Transverse colon (tissue), 3 donors: ENCODE data around the gene PTPRB.

Experiments used
- EP300 ChIP-seq: sonication (generic); formaldehyde crosslinking; IDR thresholded peaks from one replicate; pipeline ENCODE4 v1.6.1; 2017; ENCODE audit warnings: antibody characterized with exemption, low read depth
- POLR2A ChIP-seq: fragments of 450-650 bp; IDR thresholded peaks from one replicate; pipeline ENCODE4 v1.6.1; 2016; ENCODE audit warnings: antibody characterized with exemption, mild to moderate bottlenecking, moderate library complexity
- TF ChIP-seq, protein P1 (sequence below), 5 experiments: fragments of 200-600 bp in 3 of 5; fragments of 450-650 bp in 2 of 5; sonication (generic) in 3 of 5; IDR thresholded peaks; 1 replicate in 2 of 5; 2 replicates in 3 of 5; pipeline ENCODE4 v1.5.1; 2016 to 2017; ENCODE audit warnings: antibody characterized with exemption in 5 of 5, inconsistent platforms in 3 of 5, mild to moderate bottlenecking in 2 of 5, moderate library complexity in 1 of 5

GRCh38 chr12:70640901-70641300, 3.7 kb upstream of the PTPRB start:
- TF ChIP-seq EP300 (no peak), POLR2A (no peak)
- TF ChIP-seq, protein P1, sequence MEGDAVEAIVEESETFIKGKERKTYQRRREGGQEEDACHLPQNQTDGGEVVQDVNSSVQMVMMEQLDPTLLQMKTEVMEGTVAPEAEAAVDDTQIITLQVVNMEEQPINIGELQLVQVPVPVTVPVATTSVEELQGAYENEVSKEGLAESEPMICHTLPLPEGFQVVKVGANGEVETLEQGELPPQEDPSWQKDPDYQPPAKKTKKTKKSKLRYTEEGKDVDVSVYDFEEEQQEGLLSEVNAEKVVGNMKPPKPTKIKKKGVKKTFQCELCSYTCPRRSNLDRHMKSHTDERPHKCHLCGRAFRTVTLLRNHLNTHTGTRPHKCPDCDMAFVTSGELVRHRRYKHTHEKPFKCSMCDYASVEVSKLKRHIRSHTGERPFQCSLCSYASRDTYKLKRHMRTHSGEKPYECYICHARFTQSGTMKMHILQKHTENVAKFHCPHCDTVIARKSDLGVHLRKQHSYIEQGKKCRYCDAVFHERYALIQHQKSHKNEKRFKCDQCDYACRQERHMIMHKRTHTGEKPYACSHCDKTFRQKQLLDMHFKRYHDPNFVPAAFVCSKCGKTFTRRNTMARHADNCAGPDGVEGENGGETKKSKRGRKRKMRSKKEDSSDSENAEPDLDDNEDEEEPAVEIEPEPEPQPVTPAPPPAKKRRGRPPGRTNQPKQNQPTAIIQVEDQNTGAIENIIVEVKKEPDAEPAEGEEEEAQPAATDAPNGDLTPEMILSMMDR (IDR thresholded peaks at IDR 0.05) = no peak
